IMR-90 (cell line): ENCODE data around the gene HPGDS. TPM values are rescaled to one million over a fixed set of nuclear protein-coding genes. Genes with fewer than 3 reads are reported as not detected.

Experiments
- ATAC-seq: fragments of 200-7000 bp; cut with Tn5 transposase; 2 replicates; pipeline ENCODE4 v1.9.1; 2020; ENCODE audit warnings: low read depth, mild to moderate bottlenecking, moderate library complexity
- BruUV-seq: library from RNA; stranded (reverse); fragments of 400-500 nt; replicated peaks from 2 replicates; lab custom pipeline; 2021; lab: Mats Ljungman, UMichigan
- CTCF ChIA-PET: fragments of 300-600 bp; formaldehyde crosslinking; extraction: SDS; loops from one replicate; lab custom pipeline; 2021; ENCODE audit warnings: antibody characterized with exemption; lab: Yijun Ruan, JAX
- POLR2A ChIA-PET: fragments of 300-600 bp; sonication (Branson Sonifier 250); formaldehyde crosslinking; loops from one replicate; lab custom pipeline; 2022; ENCODE audit warnings: antibody characterized with exemption; ENCODE audit not compliant: unreplicated experiment; lab: Charles Lee
- DNase-seq: peaks from one replicate; pipeline ENCODE4 v3.0.0; 2013
- H2AFZ ChIP-seq: replicated peaks from 2 replicates; pipeline ENCODE3; 2013; ENCODE audit warnings: low read length, mild to moderate bottlenecking; ENCODE audit not compliant: poor library complexity
- H2AK5ac ChIP-seq: 2 replicates; pipeline ENCODE4 v1.6.1; 2013; ENCODE audit warnings: low read depth, low read length, inconsistent platforms
- H2AK9ac ChIP-seq: replicated peaks from 2 replicates; pipeline ENCODE3; 2013; ENCODE audit warnings: mild to moderate bottlenecking, low read depth, low read length, moderate library complexity; ENCODE audit not compliant: poor library complexity
- H2BK120ac ChIP-seq: 2 replicates; pipeline ENCODE4 v1.6.1; 2013; ENCODE audit warnings: low read depth, low read length, inconsistent platforms
- H2BK15ac ChIP-seq: 3 replicates; pipeline ENCODE4 v1.6.1; 2013; ENCODE audit warnings: low read depth, low read length, inconsistent platforms
- H2BK20ac ChIP-seq: 2 replicates; pipeline ENCODE4 v1.6.1; 2013; ENCODE audit warnings: low read depth, mild to moderate bottlenecking, inconsistent platforms, low read length, moderate library complexity
- H2BK5ac ChIP-seq: 2 replicates; pipeline ENCODE4 v1.6.1; 2013; ENCODE audit warnings: mild to moderate bottlenecking, low read depth, low read length, inconsistent platforms; ENCODE audit not compliant: poor library complexity, severe bottlenecking
- H3K14ac ChIP-seq: replicated peaks from 2 replicates; pipeline ENCODE4 v1.6.1; 2013; ENCODE audit warnings: low read depth, low read length, inconsistent platforms
- H3K18ac ChIP-seq: 2 replicates; pipeline ENCODE4 v1.6.1; 2013; ENCODE audit warnings: low read depth, low read length, control low read depth
- H3K23ac ChIP-seq: 2 replicates; pipeline ENCODE4 v1.6.1; 2013; ENCODE audit warnings: low read depth, low read length, inconsistent platforms
- H3K27ac ChIP-seq: 2 replicates; pipeline ENCODE4 v1.5.1; 2013; ENCODE audit warnings: mild to moderate bottlenecking, control low read depth, low read length; ENCODE audit not compliant: insufficient read depth
- H3K27me3 ChIP-seq: 2 replicates; pipeline ENCODE4 v1.6.1; 2013; ENCODE audit warnings: low read length; ENCODE audit not compliant: control insufficient read depth, insufficient read depth
- H3K36me3 ChIP-seq: 2 replicates; pipeline ENCODE4 v1.6.1; 2013; ENCODE audit warnings: low read length, mixed read lengths; ENCODE audit not compliant: control insufficient read depth, insufficient read depth
- H3K4ac ChIP-seq: 2 replicates; pipeline ENCODE4 v1.6.1; 2013; ENCODE audit warnings: low read depth, low read length, inconsistent platforms
- H3K4me1 ChIP-seq: 2 replicates; pipeline ENCODE4 v1.6.1; 2013; ENCODE audit warnings: low read length, mixed read lengths; ENCODE audit not compliant: control insufficient read depth, insufficient read depth
- H3K4me2 ChIP-seq: 2 replicates; pipeline ENCODE4 v1.6.1; 2013; ENCODE audit warnings: low read depth, mild to moderate bottlenecking, control low read depth, low read length, moderate library complexity
- H3K4me3 ChIP-seq: 2 replicates; pipeline ENCODE4 v1.5.1; 2013; ENCODE audit warnings: low read depth, mild to moderate bottlenecking, control low read depth, low read length, moderate library complexity; ENCODE audit not compliant: insufficient read depth
- H3K56ac ChIP-seq: 2 replicates; pipeline ENCODE4 v1.6.1; 2013; ENCODE audit warnings: low read length, inconsistent platforms; ENCODE audit not compliant: insufficient read depth; ENCODE audit errors: extremely low read depth
- H3K79me1 ChIP-seq, 2 experiments: 2 replicates each; pipeline ENCODE4 v1.6.1; 2013; ENCODE audit warnings: low read length in 2 of 2, inconsistent platforms in 1 of 2, low read depth in 1 of 2
- H3K9ac ChIP-seq: 2 replicates; pipeline ENCODE4 v1.6.1; 2013; ENCODE audit warnings: low read depth, low read length, control low read depth
- H3K9me1 ChIP-seq: 2 replicates; pipeline ENCODE4 v1.6.1; 2013; ENCODE audit warnings: low read length, inconsistent platforms; ENCODE audit not compliant: insufficient read depth
- H3K9me3 ChIP-seq: 2 replicates; pipeline ENCODE4 v1.6.1; 2013; ENCODE audit warnings: low read length; ENCODE audit not compliant: control insufficient read depth, insufficient read depth
- H4K20me1 ChIP-seq: 2 replicates; pipeline ENCODE4 v1.6.1; 2013; ENCODE audit warnings: low read length, inconsistent platforms; ENCODE audit not compliant: insufficient read depth
- H4K5ac ChIP-seq: 2 replicates; pipeline ENCODE4 v1.6.1; 2013; ENCODE audit warnings: mild to moderate bottlenecking, low read depth, low read length, control low read depth
- H4K8ac ChIP-seq, 2 experiments: 2 replicates each; pipeline ENCODE4 v1.6.1; 2013; ENCODE audit warnings: low read depth in 2 of 2, low read length in 2 of 2, control low read depth in 1 of 2, inconsistent platforms in 1 of 2
- H4K91ac ChIP-seq: 2 replicates; pipeline ENCODE4 v1.6.1; 2013; ENCODE audit warnings: low read depth, low read length, inconsistent platforms; ENCODE audit not compliant: insufficient read depth
- BHLHE40 ChIP-seq: fragments of 150-350 bp; IDR thresholded peaks from 2 replicates; pipeline ENCODE4 v1.6.1; 2016; ENCODE audit warnings: mild to moderate bottlenecking, low read depth, low read length
- CEBPB ChIP-seq: IDR thresholded peaks from 2 replicates; pipeline ENCODE4 v1.6.1; 2012; ENCODE audit warnings: low read depth, low read length, improper control_type of control experiment
- CHD1 ChIP-seq: IDR thresholded peaks from 2 replicates; pipeline ENCODE4 v1.6.1; 2012; ENCODE audit warnings: low read depth, low read length, improper control_type of control experiment
- FOS ChIP-seq: fragments of 150-350 bp; IDR thresholded peaks from 2 replicates; pipeline ENCODE4 v1.6.1; 2016; ENCODE audit warnings: low read depth, low read length
- MAFK ChIP-seq: IDR thresholded peaks from 2 replicates; pipeline ENCODE4 v1.6.1; 2012; ENCODE audit warnings: low read depth, low read length, improper control_type of control experiment
- MAZ ChIP-seq: IDR thresholded peaks from 2 replicates; pipeline ENCODE4 v1.6.1; 2012; ENCODE audit warnings: low read depth, mild to moderate bottlenecking, low read length, improper control_type of control experiment, moderate library complexity, borderline replicate concordance
- MXI1 ChIP-seq: IDR thresholded peaks from 2 replicates; pipeline ENCODE4 v1.6.1; 2012; ENCODE audit warnings: low read depth, mild to moderate bottlenecking, low read length, moderate library complexity, borderline replicate concordance
- NFE2L2 ChIP-seq: fragments of 150-350 bp; IDR thresholded peaks from 2 replicates; pipeline ENCODE4 v1.6.1; 2016; ENCODE audit warnings: low read depth, mild to moderate bottlenecking, low read length
- POLR2A ChIP-seq: IDR thresholded peaks from 2 replicates; pipeline ENCODE4 v1.6.1; 2012; ENCODE audit warnings: mild to moderate bottlenecking, low read depth, low read length
- RAD21 ChIP-seq: IDR thresholded peaks from 2 replicates; pipeline ENCODE4 v1.6.1; 2012; ENCODE audit warnings: low read length, improper control_type of control experiment
- RCOR1 ChIP-seq: IDR thresholded peaks from 2 replicates; pipeline ENCODE4 v1.6.1; 2012; ENCODE audit warnings: mild to moderate bottlenecking, low read length, improper control_type of control experiment; ENCODE audit not compliant: insufficient replicate concordance
- RFX5 ChIP-seq: IDR thresholded peaks from 2 replicates; pipeline ENCODE4 v1.8.0; 2012; ENCODE audit warnings: low read depth, mild to moderate bottlenecking, low read length, moderate library complexity
- SMC3 ChIP-seq: fragments of 150-350 bp; IDR thresholded peaks from 2 replicates; pipeline ENCODE4 v1.6.1; 2016; ENCODE audit warnings: low read depth, mild to moderate bottlenecking, antibody characterized with exemption, low read length, moderate library complexity
- dilution Hi-C: fragments of 300-500 bp; cut with HindIII; formaldehyde crosslinking; loops from one replicate; pipeline ENCODE4 v1.14.3; 2018; ENCODE audit warnings: low sequenced_read_pairs; ENCODE audit not compliant: unreplicated experiment
- in situ Hi-C: fragments of 300-500 bp; cut with MboI; formaldehyde crosslinking; loops from 3 replicates; pipeline ENCODE4 v1.14.3; 2019; ENCODE audit warnings: low sequenced_read_pairs, inconsistent platforms, mixed read lengths
- intact Hi-C: fragments of 100-400 bp; cut with micrococcal nuclease; formaldehyde crosslinking; loops from 2 replicates; pipeline ENCODE4 v1.10.0; 2022
- polyA plus RNA-seq, 3 experiments: library from polyadenylated mRNA; depleted of rRNA; stranded (reverse); fragments of >200 nt; gene quantifications; 2 replicates each; pipeline ENCODE4 v1.2.3, GENCODE V29; 2012; ENCODE audit warnings: low replicate concordance in 1 of 3
- total RNA-seq: library from RNA; depleted of rRNA; stranded (reverse); fragments of >200 nt; gene quantifications from 2 replicates; pipeline ENCODE4 v1.2.3, GENCODE V29; 2012
- TF ChIP-seq, protein P1 (sequence below): conservative IDR thresholded peaks from 2 replicates; pipeline ENCODE4 v1.5.1; 2012; ENCODE audit warnings: mild to moderate bottlenecking, low read depth, low read length, improper control_type of control experiment
- TF ChIP-seq, protein P2 (sequence below): fragments of 150-350 bp; IDR thresholded peaks from 2 replicates; pipeline ENCODE4 v1.6.1; 2016; ENCODE audit warnings: low read depth, mild to moderate bottlenecking, low read length, moderate library complexity, borderline replicate concordance
- TF ChIP-seq, protein P3 (sequence below): fragments of 150-350 bp; IDR thresholded peaks from 2 replicates; pipeline ENCODE4 v1.6.1; 2017; ENCODE audit warnings: mild to moderate bottlenecking, antibody characterized with exemption, low read length, low read depth

HPGDS gene
- total and polyA plus RNA-seq, 2 of the 4 experiments (the other 2 are of a cell fraction), result not detected

DNA sequence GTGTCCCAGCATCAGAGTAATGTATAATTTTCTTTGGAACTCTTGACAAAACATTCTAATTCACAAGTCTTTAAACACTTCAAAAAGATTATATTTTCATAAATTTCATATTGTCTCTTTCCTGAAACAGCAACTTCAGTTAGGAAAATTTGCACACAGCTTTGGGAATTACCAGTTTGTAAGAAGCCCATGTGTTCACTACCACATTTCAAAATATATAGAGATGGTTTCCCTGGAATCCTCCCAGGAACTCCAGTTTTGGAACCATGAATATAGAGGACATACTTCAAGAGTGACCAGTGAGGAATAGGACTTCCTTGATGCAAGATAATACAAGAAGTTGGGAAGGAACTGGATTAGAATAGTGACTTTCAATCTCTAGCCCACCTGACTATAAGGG is 28.7 kb upstream of the HPGDS start:
- Histone ChIP-seq H3K9me1 (no peaks in the 10 kb centered on the region), H2AK5ac (no peak overlapping the region), H2BK20ac (no peak overlapping the region), H2AK9ac (no peak overlapping the region), H2BK15ac (no peak overlapping the region), H3K4me2 (no peak overlapping the region), H2BK120ac (no peak overlapping the region), H3K23ac (no peak overlapping the region), H3K27ac (no peak overlapping the region), H4K5ac (no peak overlapping the region), H3K4me3 (no peak overlapping the region), H3K79me1 (no peaks in the 10 kb centered on the region), H3K27me3 (peaks cover 6% of the 10 kb centered on the region), H2AFZ (no peak overlapping the region), H3K18ac (no peak overlapping the region), H3K56ac (no peak overlapping the region), H3K4ac (no peak overlapping the region), H4K8ac (no peak overlapping the region), H4K20me1 (no peaks in the 10 kb centered on the region), H3K9ac (no peak overlapping the region), H2BK5ac (no peak overlapping the region), H4K91ac (no peak overlapping the region), H3K14ac (no peak overlapping the region), H3K9me3 (no peaks in the 10 kb centered on the region), H3K36me3 (no peaks in the 10 kb centered on the region), H3K4me1 (no peaks in the 10 kb centered on the region)
- no TSS peak for BruUV-seq
- POLR2A ChIA-PET, result no interaction called here
- TF ChIP-seq MAFK (no peak), POLR2A (no peak), RFX5 (no peak), MXI1 (no peak), SMC3 (no peak), RCOR1 (no peak), MAZ (no peak), BHLHE40 (no peak), CHD1 (no peak), NFE2L2 (no peak), FOS (no peak), CEBPB (no peak), RAD21 (no peak)
- TF ChIP-seq, protein P1, sequence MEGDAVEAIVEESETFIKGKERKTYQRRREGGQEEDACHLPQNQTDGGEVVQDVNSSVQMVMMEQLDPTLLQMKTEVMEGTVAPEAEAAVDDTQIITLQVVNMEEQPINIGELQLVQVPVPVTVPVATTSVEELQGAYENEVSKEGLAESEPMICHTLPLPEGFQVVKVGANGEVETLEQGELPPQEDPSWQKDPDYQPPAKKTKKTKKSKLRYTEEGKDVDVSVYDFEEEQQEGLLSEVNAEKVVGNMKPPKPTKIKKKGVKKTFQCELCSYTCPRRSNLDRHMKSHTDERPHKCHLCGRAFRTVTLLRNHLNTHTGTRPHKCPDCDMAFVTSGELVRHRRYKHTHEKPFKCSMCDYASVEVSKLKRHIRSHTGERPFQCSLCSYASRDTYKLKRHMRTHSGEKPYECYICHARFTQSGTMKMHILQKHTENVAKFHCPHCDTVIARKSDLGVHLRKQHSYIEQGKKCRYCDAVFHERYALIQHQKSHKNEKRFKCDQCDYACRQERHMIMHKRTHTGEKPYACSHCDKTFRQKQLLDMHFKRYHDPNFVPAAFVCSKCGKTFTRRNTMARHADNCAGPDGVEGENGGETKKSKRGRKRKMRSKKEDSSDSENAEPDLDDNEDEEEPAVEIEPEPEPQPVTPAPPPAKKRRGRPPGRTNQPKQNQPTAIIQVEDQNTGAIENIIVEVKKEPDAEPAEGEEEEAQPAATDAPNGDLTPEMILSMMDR, result no peak
- TF ChIP-seq, protein P2, sequence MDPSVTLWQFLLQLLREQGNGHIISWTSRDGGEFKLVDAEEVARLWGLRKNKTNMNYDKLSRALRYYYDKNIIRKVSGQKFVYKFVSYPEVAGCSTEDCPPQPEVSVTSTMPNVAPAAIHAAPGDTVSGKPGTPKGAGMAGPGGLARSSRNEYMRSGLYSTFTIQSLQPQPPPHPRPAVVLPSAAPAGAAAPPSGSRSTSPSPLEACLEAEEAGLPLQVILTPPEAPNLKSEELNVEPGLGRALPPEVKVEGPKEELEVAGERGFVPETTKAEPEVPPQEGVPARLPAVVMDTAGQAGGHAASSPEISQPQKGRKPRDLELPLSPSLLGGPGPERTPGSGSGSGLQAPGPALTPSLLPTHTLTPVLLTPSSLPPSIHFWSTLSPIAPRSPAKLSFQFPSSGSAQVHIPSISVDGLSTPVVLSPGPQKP, result no peak
- TF ChIP-seq, protein P3, sequence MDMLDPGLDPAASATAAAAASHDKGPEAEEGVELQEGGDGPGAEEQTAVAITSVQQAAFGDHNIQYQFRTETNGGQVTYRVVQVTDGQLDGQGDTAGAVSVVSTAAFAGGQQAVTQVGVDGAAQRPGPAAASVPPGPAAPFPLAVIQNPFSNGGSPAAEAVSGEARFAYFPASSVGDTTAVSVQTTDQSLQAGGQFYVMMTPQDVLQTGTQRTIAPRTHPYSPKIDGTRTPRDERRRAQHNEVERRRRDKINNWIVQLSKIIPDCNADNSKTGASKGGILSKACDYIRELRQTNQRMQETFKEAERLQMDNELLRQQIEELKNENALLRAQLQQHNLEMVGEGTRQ, result no peak
- in situ Hi-C loops, result no loop called here
- dilution Hi-C loops, result no loop called here
- CTCF ChIA-PET, result no interaction called here
- ATAC-seq (no peak), DNase-seq (no peak)
- intact Hi-C loops, result no loop called here
